IgD-negative memory B cell (primary cell): ENCODE measurements around the gene ANKRD10. TPM values are rescaled to one million over a fixed set of nuclear protein-coding genes. Genes with fewer than 3 reads are reported as not detected.
A peak's percentile ranks its signal among the peaks of the same experiment; 100 is the strongest.

Experiments
- H3K27ac Mint-ChIP-seq, 3 donors: one replicate each; pipeline ENCODE4 v1.8.0; 2020 to 2022; ENCODE audit warnings: mild to moderate bottlenecking in 3 of 3, mixed read lengths in 3 of 3, moderate library complexity in 1 of 3
- H3K27me3 Mint-ChIP-seq: one replicate; pipeline ENCODE4 v1.8.0; 2021; ENCODE audit warnings: mixed read lengths
- H3K36me3 Mint-ChIP-seq: one replicate; pipeline ENCODE4 v1.8.0; 2020; ENCODE audit warnings: mild to moderate bottlenecking, mixed read lengths
- H3K4me1 Mint-ChIP-seq, 3 donors: one replicate each; pipeline ENCODE4 v1.8.0; 2020 to 2022; ENCODE audit warnings: mixed read lengths in 3 of 3, mild to moderate bottlenecking in 1 of 3
- H3K4me3 Mint-ChIP-seq, 4 donors: one replicate each; pipeline ENCODE4 v1.8.0; 2020 to 2022; ENCODE audit warnings: mild to moderate bottlenecking in 4 of 4, mixed read lengths in 4 of 4, moderate library complexity in 3 of 4
- H3K9me3 Mint-ChIP-seq, 3 donors: one replicate each; pipeline ENCODE4 v1.8.0; 2020 to 2021; ENCODE audit warnings: mixed read lengths in 3 of 3, mild to moderate bottlenecking in 1 of 3
- polyA plus RNA-seq: library from polyadenylated mRNA; unstranded; fragments of 300-500 nt; fragmentation: Illumina TruSeq; gene quantifications from one replicate; pipeline ENCODE4 v1.2.3, GENCODE V29; 2021

ANKRD10 gene
- polyA plus RNA-seq, 1 donor from 2014 or later = 94.2 TPM

- Mint-ChIP-seq H3K36me3 (peaks cover 2% of the 10 kb centered on the region), H3K4me3 (peak overlapping the region; percentile 46 to 89 (median 66)), H3K9me3 (no peaks in the 10 kb centered on the region), H3K27me3 (peaks cover 14% of the 10 kb centered on the region), H3K27ac (peak overlapping the region in 1 of 3 donors; percentile 10), H3K4me1 (peaks cover 4 to 12% (median 11%) of the 10 kb centered on the region in 3 donors)
Measured at GRCh38 chr13:110874508-110874960, 40.3 kb downstream of the ANKRD10 start.

DNA sequence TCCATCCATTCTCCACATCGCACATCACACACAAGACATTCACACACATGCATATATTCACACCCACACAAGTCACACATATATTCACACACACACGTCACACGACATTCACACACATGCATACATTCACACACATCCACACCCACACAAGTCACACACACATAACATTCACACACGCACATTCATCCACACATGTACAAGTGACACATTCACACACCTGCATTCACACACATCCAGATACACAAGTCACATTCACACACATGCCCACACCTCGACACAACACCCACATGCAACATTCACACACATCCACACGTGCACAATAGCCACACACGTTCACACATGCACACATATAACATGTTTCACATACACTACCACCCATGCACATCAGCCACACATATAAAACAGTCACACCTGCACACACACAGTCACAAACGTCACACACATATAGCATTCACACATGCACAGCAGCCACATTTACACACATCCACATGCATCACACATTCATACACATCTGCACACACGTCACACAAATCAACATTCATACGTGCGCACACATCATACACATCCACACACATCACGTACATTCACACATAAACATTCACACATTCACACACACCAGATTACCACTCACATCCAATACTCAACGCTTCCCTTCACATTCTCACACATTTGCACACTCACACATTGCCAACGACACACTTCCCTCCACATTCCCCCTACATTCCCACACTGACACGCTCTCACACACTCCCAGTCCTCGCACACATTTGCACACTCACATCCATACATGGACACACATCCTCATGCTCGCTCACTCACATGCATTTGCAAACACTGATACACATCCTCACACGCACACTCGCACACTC lies 41.0 kb downstream of the ANKRD10 start:
- Mint-ChIP-seq H3K27ac (no peak overlapping the region), H3K9me3 (no peaks in the 10 kb centered on the region), H3K4me3 (no peak overlapping the region), H3K27me3 (peaks cover 14% of the 10 kb centered on the region), H3K4me1 (peaks cover 4 to 13% (median 11%) of the 10 kb centered on the region in 3 donors), H3K36me3 (peaks cover 2% of the 10 kb centered on the region)

DNA sequence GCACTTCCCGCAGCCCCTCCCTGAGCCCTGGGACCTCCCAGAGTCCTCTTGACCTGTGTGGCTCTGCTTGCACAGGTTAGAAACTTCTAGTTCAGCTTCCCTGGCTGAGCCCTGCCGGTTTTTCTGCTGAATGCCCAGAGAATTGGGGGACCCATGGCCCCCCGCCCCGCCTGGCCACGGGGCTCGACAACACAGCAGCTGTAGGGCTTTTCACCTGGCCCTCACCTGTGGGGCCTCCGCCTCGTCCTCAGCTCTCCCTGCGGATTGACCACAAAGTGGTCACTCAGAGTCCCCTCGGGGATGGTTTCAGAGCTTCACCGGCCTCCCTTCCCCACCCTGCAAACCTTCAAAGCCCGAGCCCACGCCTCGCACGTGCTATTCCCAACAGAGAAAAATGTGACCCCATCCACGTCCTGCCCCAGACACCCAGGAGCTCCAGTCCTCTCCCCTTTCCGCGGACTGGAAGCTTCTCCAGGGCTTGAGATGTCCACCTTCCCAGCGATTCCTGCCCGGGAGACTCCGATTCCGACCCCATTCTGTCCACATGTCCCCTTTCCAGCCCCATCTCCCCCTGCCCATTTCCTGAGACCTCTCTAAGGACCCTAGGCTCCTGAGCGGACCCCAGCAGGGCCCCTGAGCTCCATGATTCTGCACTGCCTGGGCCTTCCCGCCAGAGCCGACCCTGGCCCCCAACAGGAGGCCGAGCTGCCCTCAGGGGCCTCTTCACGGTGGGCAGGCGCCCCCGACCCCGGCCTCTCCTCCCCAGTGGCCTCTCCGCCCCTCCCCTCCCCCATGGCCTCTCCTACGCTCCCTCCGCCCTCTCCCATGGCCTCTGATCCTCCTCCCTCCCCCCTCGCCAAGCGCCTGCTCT lies 41.9 kb downstream of the ANKRD10 start:
- no peak overlapping the region for H3K4me3 Mint-ChIP-seq
- H3K27me3 Mint-ChIP-seq = peaks cover 20% of the 10 kb centered on the region
- no peaks in the 10 kb centered on the region for H3K9me3 Mint-ChIP-seq
- H3K4me1 Mint-ChIP-seq = peaks cover 4 to 13% (median 11%) of the 10 kb centered on the region in 3 donors
- peaks cover 2% of the 10 kb centered on the region for H3K36me3 Mint-ChIP-seq
- H3K27ac Mint-ChIP-seq = no peak overlapping the region

- Mint-ChIP-seq H3K4me3 (no peak overlapping the region), H3K36me3 (peaks cover 2% of the 10 kb centered on the region), H3K9me3 (no peaks in the 10 kb centered on the region), H3K27ac (no peak overlapping the region), H3K27me3 (peaks cover 25% of the 10 kb centered on the region), H3K4me1 (peaks cover 4 to 13% (median 11%) of the 10 kb centered on the region in 3 donors)
Measured at GRCh38 chr13:110872034-110872767, 42.7 kb downstream of the ANKRD10 start.

- Mint-ChIP-seq H3K36me3 (no peaks in the 10 kb centered on the region), H3K4me1 (peaks cover 4 to 11% (median 4%) of the 10 kb centered on the region in 3 donors), H3K9me3 (peaks cover 0 to 1% (median 0%) of the 10 kb centered on the region in 3 donors), H3K4me3 (peak overlapping the region in 3 of 4 donors; percentile 18 to 58 (median 33)), H3K27ac (no peak overlapping the region), H3K27me3 (peaks cover 31% of the 10 kb centered on the region)
Measured at GRCh38 chr13:110869805-110870706, 44.8 kb downstream of the ANKRD10 start.

- Mint-ChIP-seq H3K4me1 (peaks cover 0 to 7% (median 0%) of the 10 kb centered on the region in 3 donors), H3K9me3 (peaks cover 0 to 5% (median 0%) of the 10 kb centered on the region in 3 donors), H3K4me3 (peak overlapping the region in 1 of 4 donors; percentile 18), H3K36me3 (no peaks in the 10 kb centered on the region), H3K27ac (no peak overlapping the region), H3K27me3 (peaks cover 28% of the 10 kb centered on the region)
Measured at GRCh38 chr13:110869231-110869804, 45.6 kb downstream of the ANKRD10 start.

GRCh38 chr13:110868720-110869119 lies 46.1 kb downstream of the ANKRD10 start:
- peaks cover 0 to 6% (median 0%) of the 10 kb centered on the region in 3 donors for H3K9me3 Mint-ChIP-seq
- no peak overlapping the region for H3K4me3 Mint-ChIP-seq
- peaks cover 0 to 7% (median 0%) of the 10 kb centered on the region in 3 donors for H3K4me1 Mint-ChIP-seq
- peaks cover 28% of the 10 kb centered on the region for H3K27me3 Mint-ChIP-seq
- H3K27ac Mint-ChIP-seq = no peak overlapping the region
- H3K36me3 Mint-ChIP-seq = no peaks in the 10 kb centered on the region

GRCh38 chr13:110867380-110867779 lies 47.5 kb downstream of the ANKRD10 start:
- Mint-ChIP-seq H3K4me1 (peaks cover 0 to 7% (median 0%) of the 10 kb centered on the region in 3 donors), H3K27me3 (peaks cover 28% of the 10 kb centered on the region), H3K4me3 (no peak overlapping the region), H3K9me3 (peaks cover 0 to 6% (median 0%) of the 10 kb centered on the region in 3 donors), H3K36me3 (peaks cover 2% of the 10 kb centered on the region), H3K27ac (no peak overlapping the region)

DNA sequence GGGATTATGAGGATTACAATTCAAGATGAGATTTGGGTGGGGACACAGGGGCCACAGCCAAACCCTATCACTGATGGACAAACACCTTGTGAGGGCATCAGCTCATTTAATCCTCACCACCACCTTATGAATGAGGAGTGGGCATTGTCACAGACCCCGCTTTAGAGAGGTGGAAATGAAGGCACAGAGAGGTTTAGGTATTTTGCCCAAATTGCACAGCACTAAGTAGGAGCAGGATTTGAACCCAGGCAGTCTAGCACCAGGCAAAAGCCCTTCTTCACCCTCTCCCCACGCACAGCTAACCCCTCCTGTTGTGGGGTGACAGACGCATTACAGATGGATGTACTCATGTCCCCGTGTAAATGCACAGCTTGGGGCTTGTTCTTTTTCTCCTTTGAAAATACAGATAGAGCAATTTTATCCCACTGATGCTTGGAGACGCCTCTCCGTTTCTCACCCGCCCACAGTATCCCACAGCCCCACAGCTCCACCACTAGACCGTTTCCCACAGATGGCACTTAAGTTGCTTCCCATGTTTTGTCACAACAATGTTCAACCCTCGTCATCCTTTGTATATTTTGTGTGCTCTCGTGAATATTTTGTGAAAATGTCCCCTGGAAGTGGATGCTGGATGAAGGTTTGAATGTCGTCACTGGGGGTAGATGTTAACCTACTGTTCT lies 48.2 kb downstream of the ANKRD10 start:
- H3K9me3 Mint-ChIP-seq = peaks cover 0 to 6% (median 0%) of the 10 kb centered on the region in 3 donors
- H3K4me3 Mint-ChIP-seq = no peak overlapping the region
- peaks cover 28% of the 10 kb centered on the region for H3K27me3 Mint-ChIP-seq
- peaks cover 2% of the 10 kb centered on the region for H3K36me3 Mint-ChIP-seq
- peaks cover 0 to 7% (median 0%) of the 10 kb centered on the region in 3 donors for H3K4me1 Mint-ChIP-seq
- H3K27ac Mint-ChIP-seq = no peak overlapping the region

DNA sequence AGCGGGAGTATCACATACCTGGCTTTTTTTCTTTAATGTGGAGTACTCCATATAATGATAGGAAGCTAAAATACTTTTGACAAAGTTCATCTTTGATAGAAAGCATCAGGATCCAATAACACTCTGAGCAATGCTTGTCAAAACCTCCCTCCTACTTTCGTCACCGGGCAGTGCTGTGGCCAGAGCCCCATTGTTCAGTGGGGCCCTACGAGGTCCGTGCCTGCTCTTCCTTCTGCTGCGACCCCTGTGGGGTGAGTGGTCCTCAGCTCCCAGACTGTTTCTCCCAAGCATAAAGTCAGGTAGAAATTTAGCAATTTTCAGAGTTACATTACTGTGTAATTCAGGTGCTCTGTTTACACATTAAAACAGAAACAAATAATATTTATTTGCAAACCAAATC lies 51.2 kb downstream of the ANKRD10 start:
- H3K4me1 Mint-ChIP-seq = no peaks in the 10 kb centered on the region
- H3K9me3 Mint-ChIP-seq = peaks cover 0 to 6% (median 0%) of the 10 kb centered on the region in 3 donors
- H3K36me3 Mint-ChIP-seq = peaks cover 2% of the 10 kb centered on the region
- no peak overlapping the region for H3K27ac Mint-ChIP-seq
- no peak overlapping the region for H3K4me3 Mint-ChIP-seq
- H3K27me3 Mint-ChIP-seq = peaks cover 19% of the 10 kb centered on the region

DNA sequence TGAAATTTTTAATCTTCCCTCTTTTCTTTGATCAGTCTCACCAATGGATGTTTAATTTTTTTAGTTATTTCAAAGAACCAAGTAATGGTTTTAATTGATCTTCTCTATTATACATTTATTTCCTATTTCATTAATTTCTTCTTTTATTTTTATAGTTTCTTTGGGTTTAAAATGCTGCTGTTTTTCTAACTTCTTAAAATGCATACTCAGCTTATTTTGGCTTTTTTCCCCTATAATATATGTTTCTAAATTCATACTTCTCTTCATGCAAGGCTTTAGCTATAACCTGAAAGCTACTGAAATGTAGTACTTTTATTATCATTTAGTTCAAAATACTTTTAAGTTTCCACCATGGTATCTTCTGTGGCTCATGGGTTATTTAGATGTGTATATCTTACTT lies 53.9 kb downstream of the ANKRD10 start:
- H3K36me3 Mint-ChIP-seq = peaks cover 2% of the 10 kb centered on the region
- no peak overlapping the region for H3K27ac Mint-ChIP-seq
- H3K4me1 Mint-ChIP-seq = peaks cover 0 to 3% (median 0%) of the 10 kb centered on the region in 3 donors
- H3K4me3 Mint-ChIP-seq = no peak overlapping the region
- H3K27me3 Mint-ChIP-seq = peaks cover 2% of the 10 kb centered on the region
- peaks cover 5 to 7% (median 5%) of the 10 kb centered on the region in 3 donors for H3K9me3 Mint-ChIP-seq

DNA sequence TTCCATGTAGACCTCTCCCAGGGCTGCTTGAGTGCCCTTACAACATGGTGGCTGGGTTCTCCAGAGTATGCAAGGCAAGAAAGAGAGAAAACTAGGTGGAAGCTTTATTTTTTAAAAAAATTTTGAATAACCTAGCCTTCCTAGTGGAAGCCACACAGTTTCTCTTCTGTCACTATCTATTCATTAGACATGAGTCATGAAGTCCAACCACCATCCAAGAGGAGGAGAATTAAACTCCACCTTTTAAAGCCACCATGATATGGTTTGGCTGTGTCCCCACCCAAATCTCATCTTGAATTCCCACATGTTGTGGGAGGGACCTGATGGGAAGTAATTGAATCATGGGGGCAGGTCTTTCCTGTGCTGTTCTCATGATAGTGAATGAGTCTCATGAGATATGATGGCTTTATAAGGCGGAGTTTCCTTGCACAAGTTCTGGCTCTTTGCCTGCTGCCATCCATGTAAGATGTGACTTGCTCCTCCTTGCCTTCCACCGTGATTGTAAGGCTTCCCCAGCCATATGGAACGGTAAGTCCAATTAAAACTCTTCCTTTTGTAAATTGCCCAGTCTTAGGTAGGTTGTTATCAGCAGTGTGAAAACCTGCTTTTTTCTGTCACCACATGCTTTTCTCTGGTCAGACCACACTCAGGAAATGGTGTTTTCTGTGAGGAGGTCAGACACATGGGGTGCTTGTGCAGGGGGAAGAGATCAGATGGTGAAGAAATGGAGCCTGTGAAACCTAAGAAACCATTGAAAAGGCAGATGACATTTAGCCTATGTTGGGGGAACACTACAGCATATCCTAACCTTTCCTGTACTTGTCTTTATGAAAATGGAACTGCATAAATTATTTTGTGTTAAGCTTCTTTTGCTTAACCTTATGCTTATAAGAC lies 57.7 kb downstream of the ANKRD10 start:
- Mint-ChIP-seq H3K4me3 (no peak overlapping the region), H3K36me3 (no peaks in the 10 kb centered on the region), H3K27me3 (peaks cover 3% of the 10 kb centered on the region), H3K4me1 (peaks cover 0 to 3% (median 0%) of the 10 kb centered on the region in 3 donors), H3K27ac (peak overlapping the region in 1 of 3 donors; percentile 71), H3K9me3 (peaks cover 2 to 5% (median 5%) of the 10 kb centered on the region in 3 donors)
